ENCODE results near the gene KATNB1.

The KATNB1 gene

GRCh38 chr16:57735755-57736418, at the start of gene KATNB1:
Gene KATNB1, plus strand, starts transcription at chr16:57735770. Its CDS starts 1,474 bp downstream, at chr16:57737244.
- Histone ChIP-seq H3K4me3 (ENCODE audit: low read length in 2 of 2) (peak within 1 kb of the TSS; percentile 94 to 99), H3K27me3 (ENCODE audit: control insufficient read depth in 2 of 2, insufficient read depth in 2 of 2, low read length in 2 of 2) (no peaks in the 10 kb centered on the region), H3K9ac (ENCODE audit: low read depth in 1 of 2, low read length in 2 of 2) (peak within 1 kb of the TSS; percentile 93 to 96), H3K4me1 (ENCODE audit: control insufficient read depth in 2 of 2, insufficient read depth in 2 of 2, low read length in 2 of 2) (peaks cover 16 to 22% of the 10 kb centered on the region in 2 donors), H3K9me3 (ENCODE audit: control insufficient read depth in 2 of 2, low read length in 2 of 2) (no peaks in the 10 kb centered on the region), H3K27ac (ENCODE audit: low read depth in 2 of 2, low read length in 2 of 2) (peak within 1 kb of the TSS; percentile 76 to 85), H3K36me3 (ENCODE audit: control insufficient read depth in 2 of 2, insufficient read depth in 2 of 2, low read length in 2 of 2) (no peaks in the 10 kb centered on the region)

- H3K36me3 ChIP-seq (ENCODE audit: control insufficient read depth in 2 of 2, insufficient read depth in 2 of 2, low read length in 2 of 2), result no peaks in the 10 kb centered on the region
- H3K4me3 ChIP-seq (ENCODE audit: low read length in 2 of 2), result no peak overlapping the region
- H3K9ac ChIP-seq (ENCODE audit: low read depth in 1 of 2, low read length in 2 of 2), result no peak overlapping the region
- H3K9me3 ChIP-seq (ENCODE audit: control insufficient read depth in 2 of 2, low read length in 2 of 2), result no peaks in the 10 kb centered on the region
- H3K27ac ChIP-seq (ENCODE audit: low read depth in 2 of 2, low read length in 2 of 2), result no peak overlapping the region
- peaks cover 0 to 2% of the 10 kb centered on the region in 2 donors for H3K27me3 ChIP-seq (ENCODE audit: control insufficient read depth in 2 of 2, insufficient read depth in 2 of 2, low read length in 2 of 2)
- no peaks in the 10 kb centered on the region for H3K4me1 ChIP-seq (ENCODE audit: control insufficient read depth in 2 of 2, insufficient read depth in 2 of 2, low read length in 2 of 2)
These were observed 49.0 kb upstream of the KATNB1 start for GRCh38 chr16:57686577-57686976.

- Histone ChIP-seq H3K36me3 (ENCODE audit: control insufficient read depth in 2 of 2, insufficient read depth in 2 of 2, low read length in 2 of 2) (no peaks in the 10 kb centered on the region), H3K27ac (ENCODE audit: low read depth in 2 of 2, low read length in 2 of 2) (no peak overlapping the region), H3K9ac (ENCODE audit: low read depth in 1 of 2, low read length in 2 of 2) (no peak overlapping the region), H3K4me1 (ENCODE audit: control insufficient read depth in 2 of 2, insufficient read depth in 2 of 2, low read length in 2 of 2) (no peaks in the 10 kb centered on the region), H3K9me3 (ENCODE audit: control insufficient read depth in 2 of 2, low read length in 2 of 2) (no peaks in the 10 kb centered on the region), H3K4me3 (ENCODE audit: low read length in 2 of 2) (no peak overlapping the region), H3K27me3 (ENCODE audit: control insufficient read depth in 2 of 2, insufficient read depth in 2 of 2, low read length in 2 of 2) (peaks cover 0 to 4% of the 10 kb centered on the region in 2 donors)
These were observed 48.1 kb upstream of the KATNB1 start for GRCh38 chr16:57687363-57687929.

GRCh38 chr16:57688487-57688986, 47.0 kb upstream of the KATNB1 start:
- H3K9me3 ChIP-seq (ENCODE audit: control insufficient read depth in 2 of 2, low read length in 2 of 2), result no peaks in the 10 kb centered on the region
- H3K36me3 ChIP-seq (ENCODE audit: control insufficient read depth in 2 of 2, insufficient read depth in 2 of 2, low read length in 2 of 2), result no peaks in the 10 kb centered on the region
- H3K27ac ChIP-seq (ENCODE audit: low read depth in 2 of 2, low read length in 2 of 2), result no peak overlapping the region
- H3K27me3 ChIP-seq (ENCODE audit: control insufficient read depth in 2 of 2, insufficient read depth in 2 of 2, low read length in 2 of 2), result peaks cover 4 to 7% of the 10 kb centered on the region in 2 donors
- no peaks in the 10 kb centered on the region for H3K4me1 ChIP-seq (ENCODE audit: control insufficient read depth in 2 of 2, insufficient read depth in 2 of 2, low read length in 2 of 2)
- no peak overlapping the region for H3K9ac ChIP-seq (ENCODE audit: low read depth in 1 of 2, low read length in 2 of 2)
- no peak overlapping the region for H3K4me3 ChIP-seq (ENCODE audit: low read length in 2 of 2)

- Histone ChIP-seq H3K36me3 (ENCODE audit: control insufficient read depth in 2 of 2, insufficient read depth in 2 of 2, low read length in 2 of 2) (no peaks in the 10 kb centered on the region), H3K4me3 (ENCODE audit: low read length in 2 of 2) (no peak overlapping the region), H3K27ac (ENCODE audit: low read depth in 2 of 2, low read length in 2 of 2) (no peak overlapping the region), H3K4me1 (ENCODE audit: control insufficient read depth in 2 of 2, insufficient read depth in 2 of 2, low read length in 2 of 2) (no peaks in the 10 kb centered on the region), H3K9me3 (ENCODE audit: control insufficient read depth in 2 of 2, low read length in 2 of 2) (no peaks in the 10 kb centered on the region), H3K9ac (ENCODE audit: low read depth in 1 of 2, low read length in 2 of 2) (no peak overlapping the region), H3K27me3 (ENCODE audit: control insufficient read depth in 2 of 2, insufficient read depth in 2 of 2, low read length in 2 of 2) (peaks cover 4 to 7% of the 10 kb centered on the region in 2 donors)
These were observed 46.4 kb upstream of the KATNB1 start for GRCh38 chr16:57688987-57689761.

GRCh38 chr16:57689762-57690558, 45.6 kb upstream of the KATNB1 start:
- H3K4me1 ChIP-seq (ENCODE audit: control insufficient read depth in 2 of 2, insufficient read depth in 2 of 2, low read length in 2 of 2), result no peaks in the 10 kb centered on the region
- no peak overlapping the region for H3K9ac ChIP-seq (ENCODE audit: low read depth in 1 of 2, low read length in 2 of 2)
- H3K27ac ChIP-seq (ENCODE audit: low read depth in 2 of 2, low read length in 2 of 2), result no peak overlapping the region

GRCh38 chr16:57690782-57691471, 44.6 kb upstream of the KATNB1 start:
- Histone ChIP-seq H3K27ac (ENCODE audit: low read depth in 2 of 2, low read length in 2 of 2) (no peak overlapping the region), H3K4me3 (ENCODE audit: low read length in 2 of 2) (no peak overlapping the region), H3K4me1 (ENCODE audit: control insufficient read depth in 2 of 2, insufficient read depth in 2 of 2, low read length in 2 of 2) (no peaks in the 10 kb centered on the region), H3K36me3 (ENCODE audit: control insufficient read depth in 2 of 2, insufficient read depth in 2 of 2, low read length in 2 of 2) (no peaks in the 10 kb centered on the region), H3K27me3 (ENCODE audit: control insufficient read depth in 2 of 2, insufficient read depth in 2 of 2, low read length in 2 of 2) (peaks cover 4 to 7% of the 10 kb centered on the region in 2 donors), H3K9ac (ENCODE audit: low read depth in 1 of 2, low read length in 2 of 2) (no peak overlapping the region), H3K9me3 (ENCODE audit: control insufficient read depth in 2 of 2, low read length in 2 of 2) (no peaks in the 10 kb centered on the region)

More at GRCh38 chr16:57689762-57690558, 45.6 kb upstream of the KATNB1 start:
- no peaks in the 10 kb centered on the region for H3K9me3 ChIP-seq (ENCODE audit: control insufficient read depth in 2 of 2, low read length in 2 of 2)
- H3K4me3 ChIP-seq (ENCODE audit: low read length in 2 of 2), result no peak overlapping the region
- no peaks in the 10 kb centered on the region for H3K36me3 ChIP-seq (ENCODE audit: control insufficient read depth in 2 of 2, insufficient read depth in 2 of 2, low read length in 2 of 2)
- peaks cover 4 to 7% of the 10 kb centered on the region in 2 donors for H3K27me3 ChIP-seq (ENCODE audit: control insufficient read depth in 2 of 2, insufficient read depth in 2 of 2, low read length in 2 of 2)

- Histone ChIP-seq H3K4me3 (ENCODE audit: low read length in 2 of 2) (no peak overlapping the region), H3K9ac (ENCODE audit: low read depth in 1 of 2, low read length in 2 of 2) (no peak overlapping the region), H3K27ac (ENCODE audit: low read depth in 2 of 2, low read length in 2 of 2) (no peak overlapping the region), H3K9me3 (ENCODE audit: control insufficient read depth in 2 of 2, low read length in 2 of 2) (no peaks in the 10 kb centered on the region), H3K36me3 (ENCODE audit: control insufficient read depth in 2 of 2, insufficient read depth in 2 of 2, low read length in 2 of 2) (no peaks in the 10 kb centered on the region), H3K27me3 (ENCODE audit: control insufficient read depth in 2 of 2, insufficient read depth in 2 of 2, low read length in 2 of 2) (peaks cover 4 to 7% of the 10 kb centered on the region in 2 donors), H3K4me1 (ENCODE audit: control insufficient read depth in 2 of 2, insufficient read depth in 2 of 2, low read length in 2 of 2) (no peaks in the 10 kb centered on the region)
These were observed 42.9 kb upstream of the KATNB1 start for GRCh38 chr16:57692636-57693035.

- Histone ChIP-seq H3K4me1 (ENCODE audit: control insufficient read depth in 2 of 2, insufficient read depth in 2 of 2, low read length in 2 of 2) (no peaks in the 10 kb centered on the region), H3K9me3 (ENCODE audit: control insufficient read depth in 2 of 2, low read length in 2 of 2) (no peaks in the 10 kb centered on the region), H3K27ac (ENCODE audit: low read depth in 2 of 2, low read length in 2 of 2) (no peak overlapping the region), H3K36me3 (ENCODE audit: control insufficient read depth in 2 of 2, insufficient read depth in 2 of 2, low read length in 2 of 2) (no peaks in the 10 kb centered on the region), H3K4me3 (ENCODE audit: low read length in 2 of 2) (no peak overlapping the region), H3K27me3 (ENCODE audit: control insufficient read depth in 2 of 2, insufficient read depth in 2 of 2, low read length in 2 of 2) (peaks cover 4 to 7% of the 10 kb centered on the region in 2 donors), H3K9ac (ENCODE audit: low read depth in 1 of 2, low read length in 2 of 2) (no peak overlapping the region)
These were observed 42.0 kb upstream of the KATNB1 start for GRCh38 chr16:57693550-57693949.

Data from mucosa of rectum (tissue), 2 donors.